ENCODE data around the gene SYT1. TPM values are rescaled to one million over a fixed set of nuclear protein-coding genes. Genes with fewer than 3 reads are reported as not detected.

Gene SYT1
- total RNA-seq, 1 experiment from 2014 or later = 80.9 TPM

GRCh38 chr12:78871566-78871965, 7.0 kb downstream of the SYT1 start:
- H3K36me3 ChIP-seq (ENCODE audit: insufficient read depth, low read length, poor library complexity, severe bottlenecking) = peaks cover 28% of the 10 kb centered on the region
- peak overlapping the region; percentile 64 for H3K27ac ChIP-seq (ENCODE audit: low read depth, low read length, poor library complexity, severe bottlenecking)
- no peak for TF ChIP-seq CTCF (conservative IDR thresholded peaks at IDR 0.05; ENCODE audit: low read depth, low read length)
- no peak for TF ChIP-seq EZH2 (IDR thresholded peaks at IDR 0.05; ENCODE audit: borderline replicate concordance, low read depth, low read length, poor library complexity, severe bottlenecking)
- CTCF ChIA-PET = no interaction called here
- H3K9me3 ChIP-seq (ENCODE audit: low read depth, low read length, poor library complexity, severe bottlenecking) = no peaks in the 10 kb centered on the region
- H3K4me1 ChIP-seq (ENCODE audit: insufficient read depth, low read length, poor library complexity, severe bottlenecking) = peaks cover 79% of the 10 kb centered on the region
- DNase-seq (ENCODE audit: low spot score) = peak; percentile 76
- BruUV-seq (replicated peaks) = no TSS peak
- intact Hi-C loops (cut with micrococcal nuclease; ENCODE audit: unreplicated experiment) = no loop called here
- POLR2A ChIA-PET (ENCODE audit: low non-redundant PET) = interaction anchor here (1.1 kb wide), 1 partner anchor 59 kb away, joined by 3 read pairs; no protein-coding TSS in a partner anchor
- no peaks in the 10 kb centered on the region for H3K27me3 ChIP-seq (replicated peaks; ENCODE audit: insufficient read depth, low read depth, low read length, poor library complexity)
- peak overlapping the region; percentile 13 for H3K4me3 ChIP-seq (ENCODE audit: low read depth, low read length, poor library complexity, severe bottlenecking)

DNA sequence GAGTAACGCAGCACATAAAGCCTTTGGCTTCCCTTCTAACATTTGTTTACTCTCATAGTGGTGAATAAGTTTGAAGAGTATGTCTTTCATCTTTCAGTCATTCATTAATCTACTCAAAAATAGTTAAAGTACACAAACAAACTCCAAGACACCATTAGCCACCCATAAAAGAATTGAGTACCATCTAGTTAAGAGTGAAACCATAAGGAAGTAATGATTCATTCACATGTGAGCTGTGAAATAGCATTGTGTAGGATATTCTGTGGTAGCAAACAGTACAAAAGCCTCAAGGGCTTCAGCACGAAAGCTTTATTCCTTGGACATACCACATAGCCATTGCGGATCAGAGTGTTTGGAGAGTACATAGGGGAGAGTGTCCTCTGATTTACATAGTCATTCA, 13.9 kb downstream of the SYT1 start:
- intact Hi-C loops (cut with micrococcal nuclease; ENCODE audit: unreplicated experiment) = no loop called here
- no peak for TF ChIP-seq CTCF (conservative IDR thresholded peaks at IDR 0.05; ENCODE audit: low read depth, low read length)
- no peak for TF ChIP-seq EZH2 (IDR thresholded peaks at IDR 0.05; ENCODE audit: borderline replicate concordance, low read depth, low read length, poor library complexity, severe bottlenecking)
- Histone ChIP-seq H3K4me3 (ENCODE audit: low read depth, low read length, poor library complexity, severe bottlenecking) (no peak overlapping the region), H3K36me3 (ENCODE audit: insufficient read depth, low read length, poor library complexity, severe bottlenecking) (peaks cover 29% of the 10 kb centered on the region), H3K27ac (ENCODE audit: low read depth, low read length, poor library complexity, severe bottlenecking) (peak overlapping the region; percentile 38), H3K27me3 (replicated peaks; ENCODE audit: insufficient read depth, low read depth, low read length, poor library complexity) (no peaks in the 10 kb centered on the region), H3K9me3 (ENCODE audit: low read depth, low read length, poor library complexity, severe bottlenecking) (no peaks in the 10 kb centered on the region), H3K4me1 (ENCODE audit: insufficient read depth, low read length, poor library complexity, severe bottlenecking) (peaks cover 64% of the 10 kb centered on the region)
- POLR2A ChIA-PET (ENCODE audit: low non-redundant PET) = no interaction called here
- CTCF ChIA-PET = no interaction called here
- DNase-seq (ENCODE audit: low spot score) = no peak
- BruUV-seq (replicated peaks) = no TSS peak

DNA sequence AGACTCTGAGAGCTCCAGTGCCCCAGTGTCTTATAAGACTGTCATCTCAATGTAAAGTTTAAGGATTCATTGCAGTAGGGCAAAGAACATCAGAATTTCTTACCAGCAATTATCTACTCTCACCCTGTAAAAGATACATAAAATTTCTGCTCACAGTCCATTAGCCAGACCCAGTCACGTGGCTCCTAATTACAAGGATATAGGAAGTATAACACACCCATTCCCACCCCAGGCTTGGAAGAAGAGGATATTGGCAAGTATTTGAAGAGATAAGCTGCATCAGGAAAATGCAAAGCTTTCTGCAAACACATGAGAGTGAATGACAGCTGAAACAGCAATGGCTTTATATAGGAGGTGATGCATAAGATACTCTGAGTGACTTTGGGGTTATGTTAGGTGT, 14.3 kb downstream of the SYT1 start:
- H3K27ac ChIP-seq (ENCODE audit: low read depth, low read length, poor library complexity, severe bottlenecking) = peak overlapping the region; percentile 38
- no peak overlapping the region for H3K4me3 ChIP-seq (ENCODE audit: low read depth, low read length, poor library complexity, severe bottlenecking)
- no TSS peak for BruUV-seq (replicated peaks)
- DNase-seq (ENCODE audit: low spot score) = no peak
- TF ChIP-seq EZH2 (IDR thresholded peaks at IDR 0.05; ENCODE audit: borderline replicate concordance, low read depth, low read length, poor library complexity, severe bottlenecking) (no peak), CTCF (conservative IDR thresholded peaks at IDR 0.05; ENCODE audit: low read depth, low read length) (no peak)
- H3K36me3 ChIP-seq (ENCODE audit: insufficient read depth, low read length, poor library complexity, severe bottlenecking) = peaks cover 29% of the 10 kb centered on the region
- H3K9me3 ChIP-seq (ENCODE audit: low read depth, low read length, poor library complexity, severe bottlenecking) = no peaks in the 10 kb centered on the region
- ChIA-PET CTCF (no interaction called here), POLR2A (ENCODE audit: low non-redundant PET) (no interaction called here)
- intact Hi-C loops (cut with micrococcal nuclease; ENCODE audit: unreplicated experiment) = no loop called here
- peaks cover 63% of the 10 kb centered on the region for H3K4me1 ChIP-seq (ENCODE audit: insufficient read depth, low read length, poor library complexity, severe bottlenecking)
- no peaks in the 10 kb centered on the region for H3K27me3 ChIP-seq (replicated peaks; ENCODE audit: insufficient read depth, low read depth, low read length, poor library complexity)

Data from A673 (cell line).